GM21825 (cell line): ENCODE data around the gene MUSK.

Source experiments
- ATAC-seq: cut with Tn5 transposase; IDR thresholded peaks from one replicate; pipeline ENCODE4 v1.9.1; 2021; ENCODE audit warnings: mild to moderate bottlenecking, moderate library complexity; ENCODE audit not compliant: unreplicated experiment

Gene MUSK

GRCh38 chr9:110668570-110669167, at the start of gene MUSK:
Gene MUSK, plus strand, starts transcription at chr9:110668791. Its CDS starts 114 bp downstream, at chr9:110668905.
- no peak for ATAC-seq

- no peak for ATAC-seq
Observed at GRCh38 chr9:110619831-110620230, 48.8 kb upstream of the MUSK start.

- no peak for ATAC-seq
Observed at GRCh38 chr9:110620726-110621125, 47.9 kb upstream of the MUSK start.

- no peak for ATAC-seq
Observed at GRCh38 chr9:110622368-110622767, 46.2 kb upstream of the MUSK start.

GRCh38 chr9:110623462-110624025, 45.0 kb upstream of the MUSK start:
- ATAC-seq: no peak

- ATAC-seq: peak; percentile 89
Observed at GRCh38 chr9:110626101-110626829, 42.3 kb upstream of the MUSK start.

GRCh38 chr9:110635589-110635988, 33.0 kb upstream of the MUSK start:
- ATAC-seq: no peak

GRCh38 chr9:110638381-110638954, 30.1 kb upstream of the MUSK start:
- no peak for ATAC-seq

- no peak for ATAC-seq
Observed at GRCh38 chr9:110640736-110641135, 27.9 kb upstream of the MUSK start.

- ATAC-seq: no peak
Observed at GRCh38 chr9:110641293-110641692, 27.3 kb upstream of the MUSK start.

GRCh38 chr9:110648696-110649095, 19.9 kb upstream of the MUSK start:
- no peak for ATAC-seq

GRCh38 chr9:110650261-110650660, 18.3 kb upstream of the MUSK start:
- no peak for ATAC-seq

- no peak for ATAC-seq
Observed at GRCh38 chr9:110650991-110651411, 17.6 kb upstream of the MUSK start.

GRCh38 chr9:110655754-110656641, 12.6 kb upstream of the MUSK start:
- ATAC-seq: no peak

GRCh38 chr9:110659891-110660541, 8.6 kb upstream of the MUSK start:
- ATAC-seq: no peak

- no peak for ATAC-seq
Observed at GRCh38 chr9:110669433-110669832, 842 bp downstream of the MUSK start.

GRCh38 chr9:110671849-110672248, 3.3 kb downstream of the MUSK start:
- ATAC-seq: no peak

GRCh38 chr9:110672873-110673510, 4.4 kb downstream of the MUSK start:
- no peak for ATAC-seq

- ATAC-seq: no peak
Observed at GRCh38 chr9:110687497-110687896, 18.9 kb downstream of the MUSK start.

- ATAC-seq: no peak
Observed at GRCh38 chr9:110688329-110688728, 19.7 kb downstream of the MUSK start.
